Gastrocnemius medialis (tissue), 4 donors: ENCODE results near the gene CALML3.

Source experiments
- CTCF ChIP-seq, 5 experiments: fragments of 450-650 bp in 3 of 5; fragments of 200-600 bp in 2 of 5; sonication (generic) in 2 of 5; IDR thresholded peaks in 4 of 5; conservative IDR thresholded peaks in 1 of 5; 1 replicate in 4 of 5; 2 replicates in 1 of 5; pipeline ENCODE4 v1.5.1; 2016 to 2019; ENCODE audit warnings: antibody characterized with exemption in 5 of 5, mild to moderate bottlenecking in 3 of 5, moderate library complexity in 3 of 5
- POLR2A ChIP-seq, 2 donors: fragments of 450-650 bp; IDR thresholded peaks; one replicate each; pipeline ENCODE4 v1.6.1; 2017; ENCODE audit warnings: antibody characterized with exemption in 2 of 2, mild to moderate bottlenecking in 2 of 2, moderate library complexity in 2 of 2

DNA sequence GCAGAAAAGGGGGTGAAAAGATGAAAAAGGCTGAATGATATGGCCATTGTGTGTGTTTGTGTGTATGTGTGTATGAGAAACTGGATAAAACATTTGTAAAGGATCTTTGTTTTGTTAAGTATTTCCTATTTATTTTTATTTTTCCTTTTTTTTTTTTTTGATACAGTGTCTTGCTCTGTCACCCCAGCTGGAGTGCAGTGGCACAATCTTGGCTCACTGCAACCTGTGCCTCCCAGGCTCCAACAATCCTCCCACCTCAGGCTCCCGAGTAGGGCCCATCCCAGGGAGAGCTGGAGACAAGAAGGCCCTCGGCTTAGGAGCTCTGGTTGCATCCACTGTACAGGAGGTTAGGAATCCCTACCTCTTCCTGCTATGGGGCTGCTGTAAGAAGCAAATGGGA is 18.5 kb upstream of the CALML3 start:
- TF ChIP-seq CTCF (IDR thresholded peaks at IDR 0.05 in 4 of 5, conservative IDR thresholded peaks at IDR 0.05 in 1 of 5) (no peak), POLR2A (IDR thresholded peaks at IDR 0.05) (no peak)
